ENCODE measurements around the gene GRIA1. TPM values are rescaled to one million over a fixed set of nuclear protein-coding genes. Genes with fewer than 3 reads are reported as not detected.
A peak's percentile ranks its signal among the peaks of the same experiment; 100 is the strongest.

Gene GRIA1
- total and polyA plus RNA-seq, 8 donors = 0.04 to 0.22 (median 0.05) TPM; not detected in 3

- ATAC-seq (no peak), FAIRE-seq (no peak), DNase-seq (no peak)
- intact Hi-C loops (cut with DNase I) = no loop called here
- Histone ChIP-seq H3K9me3 (no peaks in the 10 kb centered on the region), H3K4me3 (no peak overlapping the region), H3K4me1 (no peaks in the 10 kb centered on the region), H3K27ac (no peak overlapping the region), H3K36me3 (no peaks in the 10 kb centered on the region), H3K27me3 (no peaks in the 10 kb centered on the region)
- TF ChIP-seq CTCF (IDR thresholded peaks at IDR 0.05) = no peak
- WGBS, 2 donors = 63 to 77% methylated on average over 3 of the region's 3 CpGs
Observed at GRCh38 chr5:153504726-153505125, 14.3 kb downstream of the GRIA1 start.

- Histone ChIP-seq H3K9me3 (no peaks in the 10 kb centered on the region), H3K27ac (no peak overlapping the region), H3K4me1 (no peaks in the 10 kb centered on the region), H3K36me3 (no peaks in the 10 kb centered on the region), H3K4me3 (no peak overlapping the region), H3K27me3 (no peaks in the 10 kb centered on the region)
- 72 to 76% methylated on average over 1 of the region's 1 CpG for WGBS, 2 donors
- ATAC-seq (no peak), DNase-seq (no peak), FAIRE-seq (no peak)
- TF ChIP-seq CTCF (IDR thresholded peaks at IDR 0.05) = no peak
- intact Hi-C loops (cut with DNase I) = no loop called here
Observed at GRCh38 chr5:153508700-153509099, 18.2 kb downstream of the GRIA1 start.

- no peak for TF ChIP-seq CTCF (IDR thresholded peaks at IDR 0.05)
- Histone ChIP-seq H3K36me3 (no peaks in the 10 kb centered on the region), H3K9me3 (no peaks in the 10 kb centered on the region), H3K27ac (no peak overlapping the region), H3K4me1 (no peaks in the 10 kb centered on the region), H3K27me3 (no peaks in the 10 kb centered on the region), H3K4me3 (no peak overlapping the region)
- 64 to 75% methylated on average over 6 of the region's 6 CpGs for WGBS, 2 donors
- no peak for DNase-seq
- FAIRE-seq = no peak
- intact Hi-C loops (cut with DNase I) = no loop called here
- no peak for ATAC-seq
Observed at GRCh38 chr5:153511622-153512021, 21.2 kb downstream of the GRIA1 start.

GRCh38 chr5:153513156-153513555 is 22.7 kb downstream of the GRIA1 start:
- H3K4me1 ChIP-seq = no peaks in the 10 kb centered on the region
- TF ChIP-seq CTCF (IDR thresholded peaks at IDR 0.05) = no peak
- no peak for ATAC-seq
- no peaks in the 10 kb centered on the region for H3K9me3 ChIP-seq
- no peak for FAIRE-seq
- H3K36me3 ChIP-seq = no peaks in the 10 kb centered on the region
- no peak overlapping the region for H3K27ac ChIP-seq
- no peak for DNase-seq
- no peaks in the 10 kb centered on the region for H3K27me3 ChIP-seq
- no peak overlapping the region for H3K4me3 ChIP-seq
- WGBS, 2 donors = 69 to 85% methylated on average over 4 of the region's 4 CpGs
- intact Hi-C loops (cut with DNase I) = no loop called here

- ATAC-seq = peak in 1 of 4 donors; percentile 35
- WGBS, 2 donors = 56 to 65% methylated on average over 2 of the region's 2 CpGs
- FAIRE-seq = no peak
- Histone ChIP-seq H3K36me3 (no peaks in the 10 kb centered on the region), H3K4me1 (no peaks in the 10 kb centered on the region), H3K9me3 (no peaks in the 10 kb centered on the region), H3K4me3 (no peak overlapping the region), H3K27me3 (no peaks in the 10 kb centered on the region), H3K27ac (no peak overlapping the region)
- no peak for TF ChIP-seq CTCF (IDR thresholded peaks at IDR 0.05)
- intact Hi-C loops (cut with DNase I) = no loop called here
- no peak for DNase-seq
Observed at GRCh38 chr5:153515301-153515700, 24.8 kb downstream of the GRIA1 start.
